ENCODE data around the gene TNFSF9. TPM values are rescaled to one million over a fixed set of nuclear protein-coding genes. Genes with fewer than 3 reads are reported as not detected.
A peak's percentile ranks its signal among the peaks of the same experiment; 100 is the strongest.

TNFSF9 gene
- total and polyA plus RNA-seq, 3 donors from 2014 or later, result 3.1 to 8.4 (median 5.7) TPM

DNA sequence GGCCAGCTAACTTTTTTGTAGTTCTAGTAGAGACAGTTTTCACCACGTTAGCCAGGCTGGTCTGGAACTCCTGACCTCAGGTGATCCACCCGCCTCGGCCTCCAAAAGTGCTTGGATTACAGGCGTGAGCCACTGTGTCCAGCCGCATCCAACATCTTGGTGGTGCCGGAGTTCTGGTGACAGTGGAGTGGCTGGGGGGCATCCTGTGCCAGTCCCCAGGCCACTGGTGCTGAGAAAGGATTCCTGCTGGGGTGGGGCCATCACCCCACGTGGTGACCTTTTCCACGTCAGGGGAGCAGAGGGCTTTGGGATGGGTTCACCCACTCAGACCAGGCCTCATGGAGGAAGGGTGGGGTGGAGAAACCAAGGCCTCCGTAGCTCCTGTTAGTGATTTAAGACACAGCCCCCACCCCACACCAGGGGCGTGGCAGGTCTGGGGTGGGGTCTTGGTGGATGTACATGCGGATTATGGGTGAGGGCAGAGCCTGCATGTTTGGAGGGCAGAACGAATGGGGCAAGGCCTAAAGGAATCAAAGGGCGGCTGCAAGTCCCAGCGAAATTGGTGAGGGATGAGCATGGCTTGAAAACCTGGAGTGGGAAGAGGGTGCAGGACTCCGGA lies 15.8 kb upstream of the TNFSF9 start:
- TF ChIP-seq CTCF (IDR thresholded peaks at IDR 0.05) (no peak), POLR2A (IDR thresholded peaks at IDR 0.05) (no peak)
- no peaks in the 10 kb centered on the region for H3K9me3 ChIP-seq
- H3K27ac ChIP-seq, result no peak overlapping the region
- H3K4me3 ChIP-seq, result no peak overlapping the region
- H3K4me1 ChIP-seq, result peaks cover 5% of the 10 kb centered on the region
- no peak for DNase-seq
- WGBS, 2 donors, result 78 to 84% methylated on average over 13 to 14 of the region's 15 CpGs
- no peaks in the 10 kb centered on the region for H3K27me3 ChIP-seq
- no peaks in the 10 kb centered on the region for H3K36me3 ChIP-seq (ENCODE audit: low read depth, missing control alignments)
- intact Hi-C loops (cut with DNase I; ENCODE audit: low total_unique reads), result loop anchor here (5.0 kb wide), 1 partner anchor 117 kb away; no protein-coding TSS in a partner anchor

GRCh38 chr19:6516018-6516658 lies 14.7 kb upstream of the TNFSF9 start:
- no peaks in the 10 kb centered on the region for H3K4me1 ChIP-seq
- H3K36me3 ChIP-seq (ENCODE audit: low read depth, missing control alignments), result no peaks in the 10 kb centered on the region
- H3K9me3 ChIP-seq, result no peaks in the 10 kb centered on the region
- DNase-seq, result peak; percentile 98
- peak overlapping the region in 1 of 2 donors; percentile 73 for H3K27ac ChIP-seq
- TF ChIP-seq CTCF (IDR thresholded peaks at IDR 0.05) (no peak), POLR2A (IDR thresholded peaks at IDR 0.05) (no peak)
- H3K27me3 ChIP-seq, result no peaks in the 10 kb centered on the region
- intact Hi-C loops (cut with DNase I; ENCODE audit: low total_unique reads), result loop anchor here (5.0 kb wide), 1 partner anchor 116 kb away; no protein-coding TSS in a partner anchor
- H3K4me3 ChIP-seq, result peak overlapping the region; percentile 53 to 60
- 3% methylated on average over 17 to 25 of the region's 26 CpGs for WGBS, 2 donors

- Histone ChIP-seq H3K9me3 (no peaks in the 10 kb centered on the region), H3K36me3 (ENCODE audit: low read depth, missing control alignments) (no peaks in the 10 kb centered on the region), H3K4me3 (peak overlapping the region; percentile 53 to 60), H3K4me1 (no peaks in the 10 kb centered on the region), H3K27me3 (no peaks in the 10 kb centered on the region), H3K27ac (peak overlapping the region in 1 of 2 donors; percentile 73)
- DNase-seq, result peak; percentile 91
- WGBS, 2 donors, result 0% methylated on average over 2 to 34 of the region's 38 CpGs
- peak; percentile 78 to 89 (median 88) for TF ChIP-seq CTCF (IDR thresholded peaks at IDR 0.05)
- TF ChIP-seq POLR2A (IDR thresholded peaks at IDR 0.05), result no peak
- intact Hi-C loops (cut with DNase I; ENCODE audit: low total_unique reads), result loop anchor here (5.0 kb wide), 1 partner anchor 116 kb away; no protein-coding TSS in a partner anchor
Measured at GRCh38 chr19:6516659-6517291, 14.1 kb upstream of the TNFSF9 start.

GRCh38 chr19:6518145-6518911 lies 12.5 kb upstream of the TNFSF9 start:
- H3K4me3 ChIP-seq, result no peak overlapping the region
- 62 to 63% methylated on average over 14 of the region's 14 CpGs for WGBS, 2 donors
- H3K9me3 ChIP-seq, result no peaks in the 10 kb centered on the region
- H3K36me3 ChIP-seq (ENCODE audit: low read depth, missing control alignments), result no peaks in the 10 kb centered on the region
- no peaks in the 10 kb centered on the region for H3K4me1 ChIP-seq
- no peak overlapping the region for H3K27ac ChIP-seq
- H3K27me3 ChIP-seq, result no peaks in the 10 kb centered on the region
- no peak for DNase-seq
- intact Hi-C loops (cut with DNase I; ENCODE audit: low total_unique reads), result loop anchor here (5.0 kb wide), 1 partner anchor 114 kb away; no protein-coding TSS in a partner anchor
- no peak for TF ChIP-seq POLR2A (IDR thresholded peaks at IDR 0.05)
- no peak for TF ChIP-seq CTCF (IDR thresholded peaks at IDR 0.05)
